Stromal cell of bone marrow (primary cell): ENCODE data around the gene CEP128.

Experiments used
- DNase-seq: peaks from one replicate; pipeline ENCODE4 v3.0.0-alpha.2; 2012; ENCODE audit warnings: low read depth

CEP128 gene

DNA sequence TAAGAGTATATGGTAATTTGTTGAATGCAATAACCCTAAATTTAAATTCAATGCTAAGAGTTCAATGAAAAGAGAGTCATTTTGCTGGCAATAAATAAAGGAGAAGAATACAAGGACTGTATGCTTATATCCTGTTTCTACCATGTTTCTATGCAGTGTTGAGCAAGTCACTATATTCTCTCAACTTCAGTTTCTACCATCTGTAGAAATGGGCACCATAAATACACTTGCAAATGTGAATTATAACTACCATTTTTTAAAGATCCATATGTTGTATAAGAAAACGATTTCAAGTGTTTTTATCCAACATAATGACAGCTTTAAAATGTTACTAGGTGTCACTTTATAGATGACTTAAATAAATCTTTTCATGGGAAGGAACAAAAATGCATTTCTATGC lies 170.3 kb downstream of the CEP128 start:
- no peak for DNase-seq

DNA sequence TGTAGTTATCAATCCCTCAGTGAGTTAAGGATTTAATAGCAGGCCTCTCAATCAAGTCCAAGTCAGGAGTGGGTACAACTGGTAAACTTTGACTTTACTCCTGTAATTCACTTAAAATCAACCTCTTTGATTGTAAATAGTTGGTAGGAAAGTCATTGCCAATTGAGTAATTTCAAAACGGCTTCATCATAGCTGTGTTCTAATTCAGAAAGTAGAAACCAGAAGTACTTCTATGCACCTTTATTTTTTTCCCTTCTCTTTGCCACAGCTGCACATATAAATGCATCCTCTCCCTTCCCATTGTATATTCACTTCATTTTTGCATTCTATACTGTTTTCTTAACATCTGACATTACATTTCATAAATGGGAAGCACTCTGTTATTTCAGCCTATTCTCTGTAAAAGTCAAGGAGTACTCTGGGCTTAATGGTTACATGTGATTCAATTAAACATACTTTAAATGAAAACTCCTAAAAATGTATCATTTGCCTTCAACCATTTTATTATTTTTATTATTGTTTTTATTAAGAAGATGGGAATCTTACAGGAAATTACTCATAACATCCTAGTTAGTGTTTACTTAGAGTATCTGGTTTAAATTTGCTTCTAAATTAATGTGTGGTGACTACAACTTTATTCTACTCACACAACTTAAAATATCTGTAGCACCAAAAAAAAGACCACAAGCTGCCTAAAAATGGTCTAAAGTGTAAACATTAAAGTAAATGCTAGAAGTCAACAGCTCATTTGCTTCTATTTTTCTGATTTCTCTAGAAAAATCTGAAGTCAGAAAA lies 171.2 kb downstream of the CEP128 start:
- no peak for DNase-seq

DNA sequence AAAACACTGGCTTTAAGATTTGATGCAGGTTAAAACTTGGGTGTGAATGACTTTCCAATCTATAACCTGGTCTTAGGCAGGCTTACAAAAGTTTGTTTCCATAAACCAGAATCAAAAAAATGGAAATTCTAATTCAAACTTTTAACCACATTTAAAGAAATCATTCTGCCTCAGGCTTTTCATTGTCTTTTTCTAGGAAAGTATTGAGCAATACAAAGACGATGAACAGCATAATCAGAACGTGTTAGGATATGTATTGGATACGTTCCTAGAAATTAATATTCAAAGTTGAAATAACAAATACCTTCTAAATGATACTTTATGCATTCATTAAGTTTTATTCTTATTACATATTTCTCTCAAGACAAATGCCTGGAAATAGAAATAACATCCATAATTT lies 172.9 kb downstream of the CEP128 start:
- no peak for DNase-seq

DNA sequence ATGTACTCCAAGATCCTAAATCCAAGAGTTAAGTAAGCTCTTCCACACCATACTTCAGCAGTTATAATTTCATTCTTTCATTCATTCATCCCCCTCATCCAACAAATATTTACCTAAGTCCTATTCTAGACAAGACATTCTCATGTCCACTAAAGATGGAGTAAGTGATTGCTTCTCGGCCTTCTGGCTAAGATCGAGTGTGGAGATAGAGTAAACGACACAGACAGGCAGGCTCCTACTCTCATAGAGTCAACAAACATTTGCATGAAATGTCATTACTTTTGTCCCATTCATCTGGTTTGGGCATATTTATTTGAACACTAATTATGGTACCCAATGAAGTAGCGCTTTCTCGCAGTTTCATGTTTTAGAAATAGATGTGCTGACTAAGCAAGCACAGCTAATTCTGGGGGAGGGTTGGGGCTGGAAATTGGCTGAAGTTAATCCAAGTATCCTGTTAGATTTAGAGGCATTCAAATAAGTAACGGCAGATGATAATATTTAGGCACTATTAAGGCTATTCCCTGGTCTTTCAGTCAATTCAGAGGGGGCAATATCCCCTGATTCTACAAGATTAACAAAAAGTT lies 176.5 kb downstream of the CEP128 start:
- DNase-seq: no peak

DNA sequence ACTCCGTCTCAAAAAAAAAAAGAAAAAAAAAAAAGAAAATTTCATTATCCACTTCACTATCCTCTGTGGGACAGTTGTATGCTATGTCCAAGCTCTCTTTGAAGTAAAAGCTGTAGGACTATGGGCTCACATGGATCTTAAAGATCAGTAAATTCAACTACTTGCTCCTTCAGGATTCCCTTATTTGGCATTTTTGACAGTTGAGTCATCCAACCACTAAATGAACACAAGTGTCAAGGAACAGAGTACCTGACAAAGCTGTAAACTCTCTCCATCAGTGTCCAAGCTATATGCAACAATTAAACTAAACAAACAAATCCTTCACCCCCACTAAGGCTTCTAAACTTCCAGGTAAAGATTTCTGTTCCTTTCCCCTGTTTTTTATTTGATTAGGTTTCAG lies 177.0 kb downstream of the CEP128 start:
- no peak for DNase-seq

DNA sequence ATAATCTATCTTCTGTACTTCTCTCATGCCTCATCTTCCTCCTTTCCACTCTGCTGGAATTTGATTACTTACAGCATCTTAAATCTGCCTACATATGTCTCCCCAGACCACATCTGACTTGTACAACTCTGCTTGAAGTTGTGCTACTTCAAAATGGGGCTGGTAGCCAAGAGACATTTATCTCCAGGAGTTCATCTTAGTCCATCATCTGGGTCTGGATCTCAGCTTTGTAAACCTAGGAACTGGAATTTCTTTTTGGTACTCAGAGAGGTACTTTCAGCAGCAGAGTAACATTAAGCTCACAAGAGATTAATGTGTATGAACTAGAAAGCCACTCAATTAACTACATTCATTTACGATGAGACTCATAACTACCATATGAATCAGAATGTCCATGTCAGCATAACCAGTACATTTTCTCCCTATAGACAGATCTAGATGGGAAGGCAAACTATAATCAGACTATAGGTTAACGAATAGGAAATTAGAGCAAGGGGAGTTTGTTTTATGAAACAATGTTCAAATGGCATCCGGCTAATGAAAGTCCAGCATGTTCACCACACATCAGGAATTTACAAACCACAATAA lies 178.8 kb downstream of the CEP128 start:
- DNase-seq: no peak

DNA sequence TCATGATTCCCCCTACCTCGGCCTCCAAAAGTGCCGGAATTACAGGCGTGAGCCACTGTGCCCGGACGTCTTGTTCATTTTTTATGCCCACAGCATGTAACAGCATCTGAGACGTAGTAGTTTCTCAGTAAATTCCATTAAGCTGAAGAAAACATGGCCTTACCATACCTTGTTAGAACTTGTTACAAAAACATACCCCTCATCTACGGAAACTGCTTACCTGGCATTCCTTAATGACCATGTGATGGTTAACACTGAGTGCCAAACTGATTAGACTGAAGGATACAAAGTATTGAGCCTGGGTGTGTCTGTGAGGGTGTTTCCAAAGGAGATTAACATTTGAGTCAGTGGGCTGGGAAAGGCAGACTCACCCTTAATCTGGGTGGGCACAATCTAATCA lies 186.8 kb downstream of the CEP128 start:
- no peak for DNase-seq

DNA sequence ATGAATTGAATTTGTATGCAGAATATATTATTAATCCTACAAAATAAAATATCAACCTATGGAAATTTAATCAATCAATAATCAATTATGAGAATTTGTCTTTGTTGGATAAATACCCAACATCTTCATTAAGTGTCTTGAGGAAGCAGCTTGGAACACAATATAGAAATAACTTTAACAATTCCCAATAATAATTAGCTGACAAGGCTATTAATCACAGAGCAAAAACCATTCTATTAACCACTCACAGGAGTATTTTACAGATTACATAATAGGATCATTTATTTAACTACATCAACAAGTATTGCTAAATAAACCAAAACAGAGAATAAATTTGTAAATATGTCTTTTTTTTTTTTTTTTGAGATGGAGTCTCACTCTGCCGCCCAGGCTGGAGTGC lies 190.3 kb downstream of the CEP128 start:
- DNase-seq: no peak

DNA sequence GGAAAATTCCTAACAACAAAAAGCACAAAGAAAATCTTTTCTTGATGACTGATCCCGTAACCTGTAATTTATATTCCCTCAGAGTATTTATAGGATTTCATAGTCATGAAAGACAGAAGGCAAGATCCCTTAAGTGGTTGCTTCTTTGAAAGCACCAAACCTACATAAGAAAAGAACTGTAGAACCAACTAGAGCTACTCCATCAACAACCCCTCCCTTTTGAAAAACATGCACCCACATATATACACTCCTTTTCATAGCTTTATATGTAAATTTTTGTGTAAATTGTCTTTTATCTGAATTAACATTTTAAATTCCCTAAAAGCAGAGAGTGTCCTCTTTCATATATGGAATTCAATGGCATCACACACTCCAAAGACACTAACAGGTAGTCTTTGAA lies 215.3 kb downstream of the CEP128 start:
- no peak for DNase-seq

DNA sequence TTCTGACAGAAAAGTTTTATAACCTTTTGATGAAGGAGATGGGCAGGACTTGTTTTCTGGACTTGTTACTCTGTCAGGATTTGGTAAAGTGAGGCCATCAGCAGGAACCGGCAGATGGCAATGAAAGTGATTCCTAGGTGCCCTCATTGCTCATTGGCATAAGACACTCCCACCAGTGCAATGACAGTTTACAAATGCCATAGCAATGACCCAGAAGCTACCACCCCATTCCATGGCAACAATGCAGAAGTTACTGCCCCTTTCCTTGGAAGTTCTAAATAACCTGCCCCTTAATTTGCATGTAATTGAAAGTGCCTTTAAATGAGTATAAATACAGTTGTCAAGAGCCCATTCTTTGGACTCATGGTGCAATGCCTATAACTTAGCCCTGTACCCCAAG lies 222.6 kb downstream of the CEP128 start:
- DNase-seq: no peak

DNA sequence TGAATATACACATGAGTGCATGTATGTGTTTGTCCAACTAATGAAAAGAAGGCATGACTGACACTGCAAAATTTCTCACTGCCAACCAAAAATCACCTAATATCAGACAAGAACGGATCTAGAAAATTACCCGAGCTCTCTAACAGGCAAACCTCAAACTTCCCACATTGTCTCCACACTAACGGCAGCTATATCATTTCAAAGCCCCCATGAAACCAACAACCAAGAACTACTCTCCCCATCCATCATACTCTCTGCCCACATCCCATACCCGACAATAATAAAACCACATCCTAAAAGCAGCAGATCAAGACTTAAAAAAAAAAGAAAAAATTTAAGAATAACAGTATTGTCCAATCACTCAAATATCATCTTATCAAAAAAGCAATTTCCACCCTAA lies 227.1 kb downstream of the CEP128 start:
- no peak for DNase-seq

DNA sequence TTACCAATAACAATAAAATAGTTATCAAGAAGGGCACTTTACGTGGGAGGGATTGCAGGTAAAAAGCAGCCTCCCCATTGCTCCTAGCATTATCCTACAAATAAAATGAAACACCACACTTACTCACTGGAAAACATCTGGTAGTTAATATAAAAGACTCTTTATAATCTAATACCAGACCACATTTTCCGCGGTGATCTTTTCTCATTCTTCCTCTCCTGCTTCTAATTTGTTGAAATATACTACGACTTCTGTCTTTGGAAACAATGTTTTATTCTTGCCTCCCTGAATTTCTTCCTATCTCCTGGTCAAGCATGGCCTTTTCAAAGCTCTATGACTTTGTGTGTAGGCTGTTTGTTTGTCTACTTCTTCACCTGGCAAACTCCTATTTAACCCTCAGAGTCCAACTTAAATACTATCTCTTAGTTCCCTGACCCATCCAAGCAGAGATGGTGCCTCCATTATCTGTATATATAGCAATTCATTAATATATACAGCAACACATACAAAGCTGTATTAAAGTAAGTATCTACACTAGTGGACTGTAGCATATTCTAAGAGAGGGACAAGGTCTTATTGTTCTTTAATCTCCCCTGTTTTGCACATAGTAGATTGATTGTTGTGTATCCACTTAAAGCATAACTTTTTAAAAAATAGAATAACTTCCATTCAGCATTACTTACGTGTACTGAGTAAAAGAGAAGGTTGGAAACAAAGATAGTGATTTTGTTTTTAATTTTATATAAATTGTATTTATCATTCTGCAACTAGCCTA lies 228.3 kb downstream of the CEP128 start:
- no peak for DNase-seq

DNA sequence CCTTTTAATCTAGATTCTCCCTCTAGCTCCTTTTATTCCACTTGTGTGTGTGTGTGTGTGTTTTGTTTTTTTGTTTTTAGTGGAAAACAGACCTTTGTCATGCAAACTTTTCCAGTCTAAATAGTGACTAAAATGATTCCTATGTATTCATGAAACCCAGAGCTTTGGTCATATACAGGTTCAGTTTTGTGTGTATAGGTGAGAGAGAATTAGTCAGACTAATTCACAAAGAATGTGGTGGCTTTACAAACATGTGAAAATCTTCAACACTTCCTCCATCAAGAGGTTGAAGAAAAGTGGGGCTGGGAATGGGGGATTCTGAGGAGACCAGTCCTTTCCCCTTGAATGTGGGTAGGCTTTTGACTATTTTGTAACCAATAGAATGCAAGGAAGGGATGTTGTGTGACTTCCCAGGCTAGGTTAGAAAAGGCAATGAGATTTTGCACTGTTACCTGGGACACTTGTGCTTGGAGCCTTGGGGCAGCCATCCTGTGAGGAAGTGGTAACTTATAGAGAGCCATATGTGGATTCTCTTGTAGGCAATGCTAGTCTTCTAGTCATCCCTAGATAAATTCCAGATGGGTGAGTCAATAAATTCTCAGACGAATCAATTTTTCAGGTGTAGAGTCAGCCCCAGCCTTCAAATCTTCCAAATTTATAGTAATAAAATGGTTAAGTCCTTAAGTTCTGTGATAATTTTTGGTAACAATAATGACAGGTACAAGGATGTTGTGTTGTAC lies 236.1 kb downstream of the CEP128 start:
- no peak for DNase-seq

DNA sequence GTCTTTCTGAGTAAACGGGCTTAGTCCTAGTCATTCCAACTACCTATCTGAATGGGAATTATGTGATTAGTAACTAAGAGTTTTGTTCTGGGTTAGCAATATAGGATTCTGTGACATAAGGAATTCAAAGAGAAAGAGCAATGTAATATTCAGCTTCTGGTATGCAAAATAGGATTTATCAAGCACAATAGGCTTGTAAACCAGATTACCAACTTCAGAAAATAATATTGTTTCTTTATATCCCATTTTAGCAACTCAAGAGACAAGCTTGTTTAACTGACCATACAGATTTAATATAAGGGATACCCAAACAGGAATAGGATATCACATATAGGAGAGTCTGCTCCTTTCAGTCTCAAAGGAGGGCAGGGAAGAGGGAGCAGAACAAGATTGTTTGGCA lies 240.9 kb downstream of the CEP128 start:
- DNase-seq: no peak

DNA sequence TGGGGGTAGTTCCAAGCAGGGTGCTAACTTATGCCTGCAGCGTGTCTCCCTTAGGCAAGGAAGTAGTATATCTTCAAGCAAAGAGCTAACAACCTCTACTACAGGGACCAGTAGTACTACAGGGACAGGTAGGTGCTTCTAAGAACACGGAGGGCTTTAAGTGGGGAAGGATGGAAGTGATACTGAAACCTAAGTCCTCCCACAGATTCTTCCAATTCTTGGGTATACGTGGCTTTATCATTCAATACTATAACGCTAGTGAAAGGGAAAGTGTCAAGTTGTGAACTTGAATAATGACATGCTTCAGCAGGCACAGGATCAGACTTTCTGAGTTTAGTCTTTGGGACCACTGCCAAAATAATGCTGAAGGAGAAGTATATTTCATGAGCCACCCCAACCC lies 241.7 kb downstream of the CEP128 start:
- DNase-seq: no peak

DNA sequence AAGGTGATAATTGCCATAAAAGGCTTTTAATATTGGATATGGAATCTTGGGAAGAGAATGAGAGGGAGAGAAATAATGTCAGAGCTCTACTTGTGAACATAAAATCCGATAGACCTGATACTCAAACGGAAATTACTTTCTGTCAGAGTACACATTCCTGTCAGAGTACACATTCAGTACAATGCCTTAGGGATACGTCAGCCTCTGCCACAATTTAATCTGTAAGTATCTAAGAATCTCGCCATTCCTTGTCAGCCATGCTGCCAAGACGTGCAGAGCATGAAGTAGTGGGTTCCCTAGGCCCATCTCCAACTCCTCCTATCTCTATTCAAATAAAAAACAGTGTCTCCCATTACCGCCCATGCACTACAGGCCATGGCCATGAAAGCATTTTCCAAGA lies 242.6 kb downstream of the CEP128 start:
- DNase-seq: no peak

DNA sequence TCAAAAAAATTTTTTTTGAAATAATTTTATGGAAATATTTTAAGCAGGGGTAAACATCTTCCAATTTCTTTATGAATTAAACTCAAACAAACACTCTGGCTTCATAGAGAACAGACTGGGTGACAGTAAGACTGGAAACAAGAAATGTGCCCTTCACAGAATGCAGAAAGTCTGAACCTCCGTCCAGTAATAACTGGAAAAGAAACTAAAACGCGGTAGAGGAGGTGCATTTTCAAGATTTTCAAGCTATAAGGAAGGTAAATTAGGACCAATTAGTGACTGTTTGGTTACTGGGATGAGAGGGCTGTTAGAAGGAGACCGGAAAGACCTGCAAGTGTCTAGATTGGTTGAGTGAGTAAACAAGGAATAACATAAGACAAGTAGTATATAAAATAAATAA lies 245.7 kb downstream of the CEP128 start:
- DNase-seq: no peak

DNA sequence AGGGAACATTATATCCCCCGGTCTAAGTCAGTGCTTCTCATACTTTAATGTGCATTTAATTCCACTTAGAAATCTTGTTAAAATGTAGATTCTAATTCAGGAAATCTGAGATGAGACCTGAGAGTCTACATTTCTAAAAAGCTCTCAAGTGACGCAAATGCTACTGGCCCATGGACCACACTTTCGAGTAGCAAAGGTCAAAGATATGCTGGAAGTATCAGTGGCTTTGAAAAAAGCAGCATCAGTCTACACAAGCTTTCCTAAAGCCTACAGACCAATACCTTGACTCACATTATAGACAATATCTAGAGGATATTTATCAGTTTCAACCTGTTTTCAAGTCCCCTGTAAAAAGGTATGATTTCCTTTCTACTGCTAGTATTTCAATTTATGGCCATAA lies 248.6 kb downstream of the CEP128 start:
- no peak for DNase-seq

DNA sequence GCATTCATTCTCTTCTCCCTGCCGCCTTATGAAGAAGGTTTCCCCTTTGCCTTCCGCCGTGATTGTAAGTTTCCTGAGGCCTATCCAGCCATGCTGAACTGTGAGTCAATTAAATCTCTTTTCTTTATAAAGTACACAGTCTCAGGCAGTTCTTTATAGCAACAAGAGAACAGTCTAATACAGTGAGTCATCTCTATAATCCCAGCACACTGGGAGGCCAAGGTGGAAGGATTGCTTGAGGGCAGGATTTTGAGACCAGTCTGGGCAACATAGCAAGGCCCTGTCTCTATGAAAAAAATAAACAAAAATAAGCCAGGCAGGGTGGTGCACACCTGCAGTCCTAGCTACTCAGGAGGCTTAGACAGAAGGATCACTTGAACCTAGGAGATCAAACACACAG lies 259.9 kb downstream of the CEP128 start:
- DNase-seq: no peak

DNA sequence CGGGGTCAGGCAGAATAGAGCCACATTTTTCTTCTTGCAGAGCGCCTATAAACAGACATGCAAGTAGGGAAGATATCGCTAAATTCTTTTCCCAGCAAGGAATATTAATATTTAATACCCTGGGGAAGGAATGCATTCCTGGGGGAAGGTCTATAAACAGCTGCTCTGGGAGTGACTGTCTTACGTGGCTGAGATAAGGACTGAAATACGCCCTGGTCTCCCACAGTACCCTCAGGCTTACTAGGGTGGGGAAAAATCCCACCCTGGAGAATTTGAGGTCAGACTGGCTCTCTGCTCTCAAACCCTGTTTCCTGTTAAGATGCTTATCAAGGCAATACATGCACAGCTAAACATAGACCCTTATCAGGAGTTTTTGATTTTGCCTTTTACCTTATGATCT lies 262.3 kb downstream of the CEP128 start:
- no peak for DNase-seq

DNA sequence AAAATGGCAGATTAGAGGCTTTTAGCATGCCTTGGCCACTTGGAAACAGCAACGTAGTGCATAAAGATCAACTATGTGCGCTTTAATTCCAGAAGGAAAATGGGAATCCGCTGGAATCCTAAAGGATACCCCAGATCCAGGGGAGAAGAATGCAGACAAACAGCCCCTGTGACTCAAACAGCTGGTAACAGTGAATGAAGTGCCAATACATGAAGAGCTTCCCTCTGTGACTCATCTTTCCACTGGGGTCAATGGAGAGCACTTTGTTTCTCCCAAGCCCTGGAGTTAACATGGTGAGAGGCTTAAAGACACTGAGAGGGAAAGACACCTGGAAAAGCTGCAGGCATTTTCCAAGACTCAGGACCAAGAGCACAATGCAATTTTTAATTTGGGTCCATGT lies 263.1 kb downstream of the CEP128 start:
- DNase-seq: no peak

DNA sequence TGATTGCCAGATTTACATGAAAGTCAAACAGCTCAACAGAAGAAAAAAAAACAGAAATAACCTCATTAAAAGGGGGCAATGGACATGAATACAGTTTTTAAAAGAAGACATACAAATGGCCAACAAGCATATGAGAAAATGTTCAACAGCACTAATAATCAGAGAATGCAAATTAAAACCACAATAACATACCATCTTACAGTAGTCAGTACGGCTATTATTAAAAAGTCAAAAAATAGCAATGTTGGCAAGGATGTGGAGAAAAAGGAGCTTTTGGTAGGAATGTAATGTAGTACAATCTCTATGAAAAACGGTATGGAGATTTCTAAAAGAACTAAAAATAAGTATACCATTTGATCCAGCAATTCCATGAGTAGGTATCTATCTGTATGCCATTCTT lies 272.1 kb downstream of the CEP128 start:
- DNase-seq: no peak
